Measurements from ENCODE around the gene MAB21L2. TPM values are rescaled to one million over a fixed set of nuclear protein-coding genes. Genes with fewer than 3 reads are reported as not detected.
"Not testable (repeated sequence)": the region's sequence is repeated elsewhere in the genome, so short reads cannot be mapped to it uniquely, and the experiment has no call there.

MAB21L2 gene
- not detected in 2 replicates for total RNA-seq (2012; rRNA removed)

DNA sequence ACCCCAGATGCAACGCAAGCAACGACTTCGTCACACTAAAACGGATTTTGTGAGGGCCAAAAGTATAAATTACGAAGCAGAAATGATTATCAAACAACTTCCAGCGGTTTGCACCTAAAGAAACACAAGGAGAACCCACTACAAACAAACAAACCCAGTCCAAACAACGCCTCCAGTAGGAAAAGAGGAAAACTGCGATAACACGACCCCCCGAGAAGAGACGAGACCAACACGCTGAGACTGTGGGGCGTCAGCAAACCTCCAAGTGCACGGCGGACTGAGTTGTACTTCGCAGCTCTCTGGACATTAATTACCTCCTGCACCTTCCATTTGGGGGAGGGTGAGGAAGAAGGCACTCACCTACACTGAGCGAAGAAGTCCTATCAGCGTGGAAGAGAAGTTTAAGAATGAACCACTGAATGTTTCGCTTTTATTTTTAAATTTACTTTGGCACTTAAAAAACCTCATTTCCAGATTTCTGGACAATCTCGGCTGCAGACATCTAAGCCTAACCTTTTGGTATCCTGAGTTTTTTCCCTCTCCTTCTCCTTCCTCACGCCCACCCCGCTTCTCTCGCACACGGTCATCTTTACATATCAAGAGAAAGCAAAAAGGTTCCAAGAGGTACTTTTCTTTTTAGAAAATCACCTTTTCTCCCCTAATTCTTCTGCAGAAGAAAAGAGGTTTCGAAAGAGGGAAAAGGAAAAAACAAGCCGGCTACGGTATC is at the start of gene MAB21L2:
Gene MAB21L2, plus strand, starts transcription at position 6 of the 727 bp plus-strand sequence. CDS start 879 bp downstream, outside the sequence.
- H3K9me3 ChIP-seq (replicated peaks; ENCODE audit: low read length) = no peaks in the 10 kb centered on the region
- peaks cover 7% of the 10 kb centered on the region for H3K4me1 ChIP-seq (ENCODE audit: control insufficient read depth, insufficient read depth, low read length)
- H3K4me3 ChIP-seq (ENCODE audit: low read length) = no peak within 1 kb of the TSS
- H3K4me2 ChIP-seq (ENCODE audit: low read length) = no peak within 1 kb of the TSS
- H3K9ac ChIP-seq (ENCODE audit: low read depth, low read length) = no peak within 1 kb of the TSS
- H3K36me3 ChIP-seq (ENCODE audit: insufficient read depth, low read length) = peaks cover 5% of the 10 kb centered on the region
- H3K27me3 ChIP-seq (ENCODE audit: control insufficient read depth, insufficient read depth, low read length) = no peaks in the 10 kb centered on the region

- H3K4me3 ChIP-seq (ENCODE audit: low read length) = no peak overlapping the region
- no peak overlapping the region for H3K4me2 ChIP-seq (ENCODE audit: low read length)
- no peaks in the 10 kb centered on the region for H3K27me3 ChIP-seq (ENCODE audit: control insufficient read depth, insufficient read depth, low read length)
- H3K36me3 ChIP-seq (ENCODE audit: insufficient read depth, low read length) = no peaks in the 10 kb centered on the region
- H3K9me3 ChIP-seq (replicated peaks; ENCODE audit: low read length) = no peaks in the 10 kb centered on the region
- no peak overlapping the region for H3K9ac ChIP-seq (ENCODE audit: low read depth, low read length)
- no peaks in the 10 kb centered on the region for H3K4me1 ChIP-seq (ENCODE audit: control insufficient read depth, insufficient read depth, low read length)
Measured at GRCh38 chr4:150533673-150534072, 48.3 kb upstream of the MAB21L2 start.

- Histone ChIP-seq H3K4me1 (ENCODE audit: control insufficient read depth, insufficient read depth, low read length) (no peaks in the 10 kb centered on the region), H3K4me2 (ENCODE audit: low read length) (no peak overlapping the region)
Measured at GRCh38 chr4:150534818-150535217, 47.1 kb upstream of the MAB21L2 start.

DNA sequence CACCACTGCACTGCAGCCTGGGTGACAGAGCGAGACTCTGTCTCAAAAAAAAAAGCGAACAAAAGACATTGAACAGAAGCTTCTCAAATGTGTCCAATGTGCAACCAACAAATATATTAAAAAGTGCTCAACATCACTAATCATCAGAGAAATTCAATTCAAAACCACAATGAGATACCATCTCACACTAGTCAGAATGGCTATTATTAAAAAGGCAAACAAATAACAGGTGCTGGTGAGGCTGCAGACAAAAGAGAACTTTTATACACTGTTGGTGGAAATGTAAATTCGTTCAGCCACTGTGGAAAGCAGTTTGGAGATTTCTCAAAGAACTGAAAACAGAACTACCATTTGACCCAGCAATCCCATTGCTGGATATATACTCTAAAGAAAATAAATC is 44.0 kb upstream of the MAB21L2 start:
- not testable (repeated sequence) for H3K9me3 ChIP-seq (replicated peaks; ENCODE audit: low read length); H3K4me1 ChIP-seq (ENCODE audit: control insufficient read depth, insufficient read depth, low read length); H3K27me3 ChIP-seq (ENCODE audit: control insufficient read depth, insufficient read depth, low read length); H3K4me2 ChIP-seq (ENCODE audit: low read length); H3K36me3 ChIP-seq (ENCODE audit: insufficient read depth, low read length); H3K4me3 ChIP-seq (ENCODE audit: low read length); H3K9ac ChIP-seq (ENCODE audit: low read depth, low read length)

More at GRCh38 chr4:150534818-150535217, 47.1 kb upstream of the MAB21L2 start:
- Histone ChIP-seq H3K4me3 (ENCODE audit: low read length) (no peak overlapping the region), H3K9me3 (replicated peaks; ENCODE audit: low read length) (no peaks in the 10 kb centered on the region), H3K27me3 (ENCODE audit: control insufficient read depth, insufficient read depth, low read length) (no peaks in the 10 kb centered on the region), H3K9ac (ENCODE audit: low read depth, low read length) (no peak overlapping the region), H3K36me3 (ENCODE audit: insufficient read depth, low read length) (no peaks in the 10 kb centered on the region)

GRCh38 chr4:150540536-150540935 is 41.4 kb upstream of the MAB21L2 start:
- H3K4me1 ChIP-seq (ENCODE audit: control insufficient read depth, insufficient read depth, low read length) = peaks cover 3% of the 10 kb centered on the region
- no peak overlapping the region for H3K4me2 ChIP-seq (ENCODE audit: low read length)
- no peaks in the 10 kb centered on the region for H3K27me3 ChIP-seq (ENCODE audit: control insufficient read depth, insufficient read depth, low read length)
- H3K9me3 ChIP-seq (replicated peaks; ENCODE audit: low read length) = no peaks in the 10 kb centered on the region
- no peaks in the 10 kb centered on the region for H3K36me3 ChIP-seq (ENCODE audit: insufficient read depth, low read length)
- H3K9ac ChIP-seq (ENCODE audit: low read depth, low read length) = no peak overlapping the region
- H3K4me3 ChIP-seq (ENCODE audit: low read length) = no peak overlapping the region

GRCh38 chr4:150540959-150541360 is 41.0 kb upstream of the MAB21L2 start:
- Histone ChIP-seq H3K27me3 (ENCODE audit: control insufficient read depth, insufficient read depth, low read length) (no peaks in the 10 kb centered on the region), H3K36me3 (ENCODE audit: insufficient read depth, low read length) (no peaks in the 10 kb centered on the region), H3K9me3 (replicated peaks; ENCODE audit: low read length) (no peaks in the 10 kb centered on the region), H3K4me1 (ENCODE audit: control insufficient read depth, insufficient read depth, low read length) (peaks cover 3% of the 10 kb centered on the region), H3K4me3 (ENCODE audit: low read length) (no peak overlapping the region), H3K9ac (ENCODE audit: low read depth, low read length) (no peak overlapping the region), H3K4me2 (ENCODE audit: low read length) (no peak overlapping the region)

GRCh38 chr4:150541681-150542080 is 40.3 kb upstream of the MAB21L2 start:
- no peak overlapping the region for H3K9ac ChIP-seq (ENCODE audit: low read depth, low read length)
- H3K9me3 ChIP-seq (replicated peaks; ENCODE audit: low read length) = no peaks in the 10 kb centered on the region
- H3K27me3 ChIP-seq (ENCODE audit: control insufficient read depth, insufficient read depth, low read length) = no peaks in the 10 kb centered on the region
- no peak overlapping the region for H3K4me3 ChIP-seq (ENCODE audit: low read length)
- H3K36me3 ChIP-seq (ENCODE audit: insufficient read depth, low read length) = no peaks in the 10 kb centered on the region
- H3K4me1 ChIP-seq (ENCODE audit: control insufficient read depth, insufficient read depth, low read length) = peaks cover 3% of the 10 kb centered on the region
- no peak overlapping the region for H3K4me2 ChIP-seq (ENCODE audit: low read length)

DNA sequence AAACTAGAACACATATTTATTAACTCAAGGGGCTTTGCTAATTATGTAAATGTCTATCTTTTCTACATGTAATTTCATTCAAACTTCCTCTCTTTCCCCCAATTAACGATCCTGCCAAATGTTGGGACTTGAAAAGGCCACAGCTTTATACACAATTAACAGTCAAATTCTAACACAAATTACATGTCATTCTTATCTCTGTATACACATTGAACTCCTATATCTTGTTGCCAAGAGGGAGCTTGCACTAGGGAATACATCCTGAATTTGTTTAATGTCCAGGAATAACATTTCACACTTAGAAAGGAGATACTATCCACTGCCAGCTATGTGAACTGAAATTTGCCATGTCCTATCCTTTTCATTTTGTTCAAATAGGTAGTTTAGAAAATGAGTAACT is 38.9 kb upstream of the MAB21L2 start:
- peaks cover 3% of the 10 kb centered on the region for H3K4me1 ChIP-seq (ENCODE audit: control insufficient read depth, insufficient read depth, low read length)
- no peak overlapping the region for H3K9ac ChIP-seq (ENCODE audit: low read depth, low read length)
- no peaks in the 10 kb centered on the region for H3K36me3 ChIP-seq (ENCODE audit: insufficient read depth, low read length)
- H3K27me3 ChIP-seq (ENCODE audit: control insufficient read depth, insufficient read depth, low read length) = no peaks in the 10 kb centered on the region
- H3K4me3 ChIP-seq (ENCODE audit: low read length) = no peak overlapping the region
- no peak overlapping the region for H3K4me2 ChIP-seq (ENCODE audit: low read length)
- H3K9me3 ChIP-seq (replicated peaks; ENCODE audit: low read length) = no peaks in the 10 kb centered on the region

- Histone ChIP-seq H3K9me3 (replicated peaks; ENCODE audit: low read length) (no peaks in the 10 kb centered on the region), H3K9ac (ENCODE audit: low read depth, low read length) (no peak overlapping the region)
Measured at GRCh38 chr4:150546286-150546685, 35.7 kb upstream of the MAB21L2 start.

DNA sequence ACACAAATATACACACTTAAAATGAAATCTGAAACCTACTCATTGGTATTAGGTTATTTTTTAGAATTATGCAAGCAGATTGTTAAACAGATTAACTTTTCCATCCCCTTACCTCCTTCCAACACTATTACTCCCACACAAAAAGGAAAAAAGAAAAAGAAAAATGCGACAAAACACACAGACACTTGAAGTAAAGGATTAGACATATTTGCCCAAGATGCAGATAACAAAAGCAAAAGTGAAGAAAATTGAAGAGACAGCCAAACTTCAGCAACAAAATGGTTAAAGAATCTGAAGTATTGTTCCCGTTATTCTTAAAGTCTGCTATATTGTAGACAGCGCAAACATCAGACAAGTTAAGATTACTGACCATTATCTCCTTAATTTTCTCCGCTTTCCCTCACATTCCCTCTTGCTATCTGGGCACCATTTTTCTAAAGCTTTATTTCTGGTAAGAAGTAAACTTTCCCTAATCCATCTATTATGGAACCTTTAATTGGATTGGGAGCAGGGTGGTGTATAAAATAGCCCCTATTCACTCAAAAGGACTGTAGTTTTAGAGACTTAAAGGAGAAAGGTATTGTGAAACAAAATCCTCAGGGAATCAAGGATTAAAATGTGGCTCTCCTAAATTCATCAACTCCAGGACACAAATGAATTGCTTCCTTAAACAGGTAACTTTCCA is 34.7 kb upstream of the MAB21L2 start:
- Histone ChIP-seq H3K4me2 (ENCODE audit: low read length) (no peak overlapping the region), H3K4me1 (ENCODE audit: control insufficient read depth, insufficient read depth, low read length) (no peaks in the 10 kb centered on the region), H3K27me3 (ENCODE audit: control insufficient read depth, insufficient read depth, low read length) (no peaks in the 10 kb centered on the region), H3K9ac (ENCODE audit: low read depth, low read length) (no peak overlapping the region), H3K4me3 (ENCODE audit: low read length) (no peak overlapping the region), H3K36me3 (ENCODE audit: insufficient read depth, low read length) (no peaks in the 10 kb centered on the region), H3K9me3 (replicated peaks; ENCODE audit: low read length) (no peaks in the 10 kb centered on the region)

More at GRCh38 chr4:150546286-150546685, 35.7 kb upstream of the MAB21L2 start:
- Histone ChIP-seq H3K4me3 (ENCODE audit: low read length) (no peak overlapping the region), H3K4me1 (ENCODE audit: control insufficient read depth, insufficient read depth, low read length) (no peaks in the 10 kb centered on the region), H3K4me2 (ENCODE audit: low read length) (no peak overlapping the region), H3K36me3 (ENCODE audit: insufficient read depth, low read length) (no peaks in the 10 kb centered on the region), H3K27me3 (ENCODE audit: control insufficient read depth, insufficient read depth, low read length) (no peaks in the 10 kb centered on the region)

GRCh38 chr4:150557811-150558210 is 24.1 kb upstream of the MAB21L2 start:
- not testable (repeated sequence) for H3K4me1 ChIP-seq (ENCODE audit: control insufficient read depth, insufficient read depth, low read length); H3K9me3 ChIP-seq (replicated peaks; ENCODE audit: low read length); H3K4me3 ChIP-seq (ENCODE audit: low read length); H3K36me3 ChIP-seq (ENCODE audit: insufficient read depth, low read length); H3K27me3 ChIP-seq (ENCODE audit: control insufficient read depth, insufficient read depth, low read length); H3K9ac ChIP-seq (ENCODE audit: low read depth, low read length); H3K4me2 ChIP-seq (ENCODE audit: low read length)
